Large intestine (tissue), 3 donors: ENCODE measurements around the gene BLMH. TPM values are rescaled to one million over a fixed set of nuclear protein-coding genes. Genes with fewer than 3 reads are reported as not detected.

Experiments used
- DNase-seq, 2 donors: peaks; one replicate each; pipeline versions ENCODE4 v3.0.0 to v3.0.0-alpha.2; 2013
- H3K27ac ChIP-seq: one replicate; pipeline ENCODE4 v1.5.1; 2013; ENCODE audit warnings: low read length
- H3K27me3 ChIP-seq: 2 replicates; pipeline ENCODE4 v1.6.1; 2013; ENCODE audit warnings: low read length; ENCODE audit not compliant: control insufficient read depth, insufficient read depth
- H3K36me3 ChIP-seq: 2 replicates; pipeline ENCODE4 v1.6.1; 2013; ENCODE audit warnings: low read length; ENCODE audit not compliant: control insufficient read depth, insufficient read depth
- H3K4me1 ChIP-seq: one replicate; pipeline ENCODE4 v1.6.1; 2013; ENCODE audit warnings: low read length; ENCODE audit not compliant: control insufficient read depth, insufficient read depth
- H3K4me3 ChIP-seq: one replicate; pipeline ENCODE4 v1.5.1; 2013; ENCODE audit warnings: low read length
- H3K9me3 ChIP-seq: one replicate; pipeline ENCODE4 v1.6.1; 2013; ENCODE audit warnings: mild to moderate bottlenecking, low read depth, low read length, moderate library complexity; ENCODE audit not compliant: control insufficient read depth
- WGBS: methylation state at CpG from one replicate; pipeline ENCODE4 v1.1.5; 2013; ENCODE audit warnings: low lambda C conversion rate; ENCODE audit not compliant: insufficient coverage; 5-methylcytosine and 5-hydroxymethylcytosine counted together
- polyA plus RNA-seq: library from polyadenylated mRNA; unstranded; fragments of 120-200 nt; gene quantifications from one replicate; pipeline ENCODE4 v1.2.1, GENCODE V29; 2013

Gene BLMH
- polyA plus RNA-seq, 1 donor: 50.1 TPM

DNA sequence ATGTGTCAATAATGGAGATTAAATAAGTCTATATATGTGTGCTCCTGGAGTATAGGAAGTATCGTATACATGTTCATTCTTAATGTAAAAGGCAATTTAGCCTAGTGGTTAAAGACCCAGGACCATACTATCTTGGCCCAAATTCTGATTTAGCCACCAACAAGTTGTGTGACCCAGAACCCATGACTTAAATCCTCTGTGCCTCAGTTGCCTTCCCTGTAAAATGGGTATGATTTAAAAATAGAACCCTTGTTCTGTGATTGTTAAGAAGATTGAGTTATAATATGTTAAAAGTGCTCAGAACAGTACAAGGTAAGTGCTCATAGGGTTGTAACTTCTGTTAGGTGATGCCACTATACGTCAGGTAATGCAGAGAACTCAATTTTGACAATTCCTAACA lies 18.8 kb upstream of the BLMH start:
- H3K9me3 ChIP-seq: no peaks in the 10 kb centered on the region
- DNase-seq: no peak
- H3K27ac ChIP-seq: no peak overlapping the region
- no peak overlapping the region for H3K4me3 ChIP-seq
- no peaks in the 10 kb centered on the region for H3K36me3 ChIP-seq
- peaks cover 12% of the 10 kb centered on the region for H3K4me1 ChIP-seq
- 100% methylated on average over 2 of the region's 2 CpGs for WGBS
- H3K27me3 ChIP-seq: no peaks in the 10 kb centered on the region

- whole genome bisulfite sequencing: no CpG with 5 or more reads among the region's 6 CpGs
Measured at GRCh38 chr17:30309591-30309990, 17.8 kb upstream of the BLMH start.

DNA sequence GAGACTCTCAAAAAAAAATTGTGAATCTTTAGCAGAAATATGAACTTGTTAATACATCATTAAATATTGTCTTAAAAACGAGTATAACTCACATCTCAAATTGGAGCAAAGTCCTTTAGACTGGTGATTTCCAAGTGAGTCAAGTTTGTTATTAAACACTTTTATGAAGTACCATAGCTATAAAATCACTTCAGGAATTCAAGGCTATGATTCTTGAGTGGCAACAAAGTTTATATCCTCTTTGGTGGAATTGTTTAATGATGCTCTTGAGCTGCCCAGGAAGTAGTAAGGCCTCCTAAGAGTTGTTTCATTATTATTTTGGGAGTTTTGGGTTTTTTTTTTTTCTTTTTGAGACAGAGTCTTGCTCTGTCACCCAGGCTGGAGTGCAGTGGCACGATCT lies 16.7 kb upstream of the BLMH start:
- Histone ChIP-seq H3K36me3 (no peaks in the 10 kb centered on the region), H3K9me3 (no peaks in the 10 kb centered on the region), H3K4me1 (peaks cover 12% of the 10 kb centered on the region), H3K27me3 (no peaks in the 10 kb centered on the region), H3K27ac (no peak overlapping the region), H3K4me3 (no peak overlapping the region)
- peak; percentile 18 to 65 for DNase-seq
- WGBS: 0% methylated on average over 1 of the region's 2 CpGs

More at GRCh38 chr17:30309591-30309990, 17.8 kb upstream of the BLMH start:
- H3K27ac ChIP-seq: no peak overlapping the region
- H3K4me3 ChIP-seq: no peak overlapping the region
- H3K9me3 ChIP-seq: no peaks in the 10 kb centered on the region
- DNase-seq: no peak
- peaks cover 12% of the 10 kb centered on the region for H3K4me1 ChIP-seq
- H3K27me3 ChIP-seq: no peaks in the 10 kb centered on the region
- no peaks in the 10 kb centered on the region for H3K36me3 ChIP-seq

- no peaks in the 10 kb centered on the region for H3K36me3 ChIP-seq
- no peak for DNase-seq
- peaks cover 9% of the 10 kb centered on the region for H3K4me1 ChIP-seq
- no peaks in the 10 kb centered on the region for H3K9me3 ChIP-seq
- H3K4me3 ChIP-seq: no peak overlapping the region
- H3K27me3 ChIP-seq: no peaks in the 10 kb centered on the region
- 67% methylated on average over 1 of the region's 3 CpGs for WGBS
- no peak overlapping the region for H3K27ac ChIP-seq
Measured at GRCh38 chr17:30304778-30305177, 13.0 kb upstream of the BLMH start.

DNA sequence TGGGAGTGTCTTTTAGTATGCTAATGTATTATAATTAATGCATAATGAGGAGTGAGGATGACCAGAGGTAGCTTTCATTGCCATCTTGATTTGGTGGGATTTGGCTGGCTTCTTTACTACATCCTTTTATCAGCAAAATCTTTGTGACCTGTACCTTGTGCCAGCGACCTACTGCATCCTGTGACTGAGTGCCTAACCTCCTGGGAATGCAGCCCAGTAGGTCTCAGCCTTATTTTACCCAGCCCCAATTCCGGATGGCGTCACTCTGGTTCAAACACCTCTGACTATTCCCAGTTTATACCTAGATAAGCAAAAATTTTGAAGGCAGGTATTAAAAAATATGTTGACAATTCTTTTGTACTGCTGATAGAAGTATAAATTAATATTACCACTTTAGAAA lies 10.5 kb upstream of the BLMH start:
- no CpG with 5 or more reads among the region's 3 CpGs for WGBS
- H3K36me3 ChIP-seq: no peaks in the 10 kb centered on the region

GRCh38 chr17:30300818-30301217 lies 9.1 kb upstream of the BLMH start:
- H3K4me3 ChIP-seq: no peak overlapping the region
- DNase-seq: no peak
- no peaks in the 10 kb centered on the region for H3K36me3 ChIP-seq
- H3K27ac ChIP-seq: no peak overlapping the region
- no peaks in the 10 kb centered on the region for H3K27me3 ChIP-seq
- no peaks in the 10 kb centered on the region for H3K4me1 ChIP-seq
- no peaks in the 10 kb centered on the region for H3K9me3 ChIP-seq

More for the DNA sequence above, 10.5 kb upstream of the BLMH start:
- Histone ChIP-seq H3K4me3 (no peak overlapping the region), H3K4me1 (no peaks in the 10 kb centered on the region), H3K27me3 (no peaks in the 10 kb centered on the region), H3K9me3 (no peaks in the 10 kb centered on the region), H3K27ac (no peak overlapping the region)
- DNase-seq: no peak

DNA sequence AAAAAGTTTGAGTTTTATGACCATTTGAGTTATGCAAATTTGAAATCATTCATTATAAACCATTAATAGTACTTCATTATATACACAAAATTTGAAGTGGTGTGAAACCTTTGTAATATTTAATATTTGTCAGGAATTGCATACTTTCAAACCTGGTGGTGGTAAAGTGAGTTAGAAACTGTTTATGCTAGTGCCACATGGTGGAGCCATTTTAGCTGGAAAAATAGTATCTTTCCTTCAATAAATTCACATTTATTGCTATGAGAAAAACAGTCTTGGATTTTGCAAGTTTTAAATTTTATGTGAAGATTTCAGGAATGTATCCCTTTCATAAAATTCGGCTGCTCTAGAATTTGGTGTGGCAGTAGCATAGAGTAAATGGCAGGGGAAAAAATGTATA lies 7.3 kb upstream of the BLMH start:
- H3K27ac ChIP-seq: no peak overlapping the region
- no peak for DNase-seq
- WGBS: 86% methylated on average over 1 of the region's 1 CpG
- H3K4me3 ChIP-seq: no peak overlapping the region
- H3K36me3 ChIP-seq: no peaks in the 10 kb centered on the region
- H3K4me1 ChIP-seq: no peaks in the 10 kb centered on the region
- H3K27me3 ChIP-seq: no peaks in the 10 kb centered on the region
- no peaks in the 10 kb centered on the region for H3K9me3 ChIP-seq

DNA sequence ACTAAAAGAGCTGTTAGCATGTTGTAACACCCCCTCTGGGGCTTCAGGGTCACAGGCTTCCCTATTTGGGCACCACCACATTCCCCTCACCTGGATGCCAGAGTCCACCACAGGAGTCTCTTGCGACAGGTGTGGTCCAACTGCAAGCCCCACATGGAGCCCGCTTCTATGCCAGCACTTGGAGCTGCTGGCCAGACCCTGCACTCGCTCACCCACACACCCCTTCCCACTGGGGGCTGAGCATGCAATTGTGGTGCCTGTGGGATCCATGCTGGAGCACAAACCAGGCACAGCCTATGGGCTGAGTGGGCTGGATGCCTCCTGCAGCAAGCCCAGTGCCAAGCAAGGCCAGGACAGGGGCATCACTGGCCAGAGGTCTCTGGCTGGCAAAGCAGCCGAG lies 6.0 kb upstream of the BLMH start:
- H3K27ac ChIP-seq: no peak overlapping the region
- H3K4me1 ChIP-seq: no peaks in the 10 kb centered on the region
- H3K4me3 ChIP-seq: no peak overlapping the region
- H3K36me3 ChIP-seq: no peaks in the 10 kb centered on the region
- no peaks in the 10 kb centered on the region for H3K27me3 ChIP-seq
- no peaks in the 10 kb centered on the region for H3K9me3 ChIP-seq
- DNase-seq: no peak
- no CpG with 5 or more reads among the region's 4 CpGs for WGBS

DNA sequence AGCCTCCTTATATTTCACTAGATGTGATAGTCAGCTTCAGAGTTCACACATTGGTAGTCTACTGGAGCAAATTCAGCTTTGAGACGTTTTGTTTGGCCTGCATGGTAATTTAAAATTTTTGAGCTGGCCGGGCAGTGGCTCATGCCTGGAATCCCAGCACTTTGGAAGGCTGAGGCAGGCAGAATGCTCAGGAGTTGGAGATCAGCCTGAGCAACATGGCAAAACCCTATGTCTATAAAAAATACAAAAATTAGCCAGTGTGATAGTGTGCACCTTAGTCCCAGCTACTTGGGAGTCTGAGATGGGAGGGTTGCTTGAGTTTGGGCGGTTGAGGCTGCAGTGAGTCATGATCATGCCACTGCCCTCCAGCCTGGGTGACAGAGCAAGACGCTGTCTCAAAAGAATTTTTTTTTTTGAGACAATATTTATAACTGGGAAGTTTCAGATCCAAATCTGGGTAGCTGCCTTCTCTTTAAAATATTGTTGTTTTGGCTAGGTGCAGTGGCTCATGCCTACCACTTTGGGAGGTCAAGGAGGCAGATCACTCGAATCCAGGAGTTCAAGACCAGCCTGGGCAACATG lies 4.8 kb upstream of the BLMH start:
- H3K4me3 ChIP-seq: no peak overlapping the region
- H3K4me1 ChIP-seq: no peaks in the 10 kb centered on the region
- WGBS: no CpG with 5 or more reads among the region's 5 CpGs
- no peak for DNase-seq
- H3K27ac ChIP-seq: no peak overlapping the region
- no peaks in the 10 kb centered on the region for H3K27me3 ChIP-seq
- no peaks in the 10 kb centered on the region for H3K9me3 ChIP-seq
- no peaks in the 10 kb centered on the region for H3K36me3 ChIP-seq

GRCh38 chr17:30292286-30292858 lies 628 bp upstream of the BLMH start:
- H3K4me1 ChIP-seq: peaks cover 8% of the 10 kb centered on the region
- no peaks in the 10 kb centered on the region for H3K9me3 ChIP-seq
- H3K4me3 ChIP-seq: peak overlapping the region; percentile 91
- peak in 1 of 2 donors; percentile 3 for DNase-seq
- H3K36me3 ChIP-seq: peaks cover 8% of the 10 kb centered on the region
- H3K27ac ChIP-seq: peak overlapping the region; percentile 63
- no peaks in the 10 kb centered on the region for H3K27me3 ChIP-seq
- WGBS: no CpG with 5 or more reads among the region's 17 CpGs
